HG03565 (cell line): ENCODE results near the gene ALG3.

Source experiments
- ATAC-seq: cut with Tn5 transposase; IDR thresholded peaks from one replicate; pipeline ENCODE4 v1.9.1; 2021; ENCODE audit warnings: mild to moderate bottlenecking, moderate library complexity; ENCODE audit not compliant: unreplicated experiment

Gene ALG3

GRCh38 chr3:184260724-184261269 is 12.0 kb upstream of the ALG3 start:
- ATAC-seq, result no peak

GRCh38 chr3:184259878-184260723 is 11.3 kb upstream of the ALG3 start:
- ATAC-seq, result no peak

GRCh38 chr3:184259396-184259877 is 10.7 kb upstream of the ALG3 start:
- ATAC-seq, result no peak

GRCh38 chr3:184258926-184259325 is 10.2 kb upstream of the ALG3 start:
- no peak for ATAC-seq

GRCh38 chr3:184257083-184257915 is 8.5 kb upstream of the ALG3 start:
- no peak for ATAC-seq

GRCh38 chr3:184255291-184256039 is 6.7 kb upstream of the ALG3 start:
- ATAC-seq, result no peak

- ATAC-seq, result peak; percentile 53
These were observed 1.5 kb upstream of the ALG3 start for GRCh38 chr3:184250167-184250828.

- peak; percentile 87 for ATAC-seq
These were observed 827 bp upstream of the ALG3 start, which contains the start of gene EEF1AKMT4 for GRCh38 chr3:184249412-184250166. TSS of gene EEF1AKMT4 (plus strand) at chr3:184249672. CDS start at chr3:184249695, 23 bp downstream.

- ATAC-seq, result no peak
These were observed 6.5 kb downstream of the ALG3 start for GRCh38 chr3:184242297-184242685.

- no peak for ATAC-seq
These were observed 7.1 kb downstream of the ALG3 start for GRCh38 chr3:184241447-184242296.

GRCh38 chr3:184241141-184241446 is 7.7 kb downstream of the ALG3 start:
- ATAC-seq, result no peak

GRCh38 chr3:184240384-184241140 is 8.2 kb downstream of the ALG3 start:
- ATAC-seq, result no peak

- no peak for ATAC-seq
These were observed 9.1 kb downstream of the ALG3 start for GRCh38 chr3:184239708-184240107.

GRCh38 chr3:184239221-184239620 is 9.5 kb downstream of the ALG3 start:
- ATAC-seq, result no peak

GRCh38 chr3:184238246-184238818 is 10.4 kb downstream of the ALG3 start:
- no peak for ATAC-seq

GRCh38 chr3:184237807-184238206 is 11.0 kb downstream of the ALG3 start:
- no peak for ATAC-seq

GRCh38 chr3:184237211-184237610 is 11.6 kb downstream of the ALG3 start:
- no peak for ATAC-seq

GRCh38 chr3:184236636-184237035 is 12.1 kb downstream of the ALG3 start:
- no peak for ATAC-seq
